ENCODE data around the gene MVB12B. TPM values are rescaled to one million over a fixed set of nuclear protein-coding genes. Genes with fewer than 3 reads are reported as not detected.

Gene MVB12B
- polyA plus RNA-seq, 6 donors from 2014 or later: 1.2 to 2.6 (median 2.5) TPM; not detected in 1

- DNase-seq: no peak
- H3K27ac Mint-ChIP-seq: no peak overlapping the region
Observed at GRCh38 chr9:126391713-126392661, 65.4 kb downstream of the MVB12B start.

GRCh38 chr9:126392662-126393371 is 66.2 kb downstream of the MVB12B start:
- DNase-seq: no peak
- H3K27ac Mint-ChIP-seq: no peak overlapping the region
- H3K4me3 Mint-ChIP-seq: no peak overlapping the region
- peaks cover 5 to 26% (median 23%) of the 10 kb centered on the region in 3 donors for H3K4me1 Mint-ChIP-seq
- H3K9me3 Mint-ChIP-seq: peaks cover 0 to 2% (median 0%) of the 10 kb centered on the region in 7 donors
- no peaks in the 10 kb centered on the region for H3K27me3 Mint-ChIP-seq
- no peak for ATAC-seq (ENCODE audit: low read depth in 2 of 2)
- peaks cover 13 to 15% of the 10 kb centered on the region in 2 donors for H3K36me3 Mint-ChIP-seq

More at GRCh38 chr9:126391713-126392661, 65.4 kb downstream of the MVB12B start:
- no peak for ATAC-seq (ENCODE audit: low read depth in 2 of 2)
- peaks cover 13 to 15% of the 10 kb centered on the region in 2 donors for H3K36me3 Mint-ChIP-seq
- H3K4me1 Mint-ChIP-seq: peaks cover 5 to 22% (median 18%) of the 10 kb centered on the region in 3 donors
- no peak overlapping the region for H3K4me3 Mint-ChIP-seq
- H3K9me3 Mint-ChIP-seq: peaks cover 0 to 2% (median 0%) of the 10 kb centered on the region in 7 donors
- no peaks in the 10 kb centered on the region for H3K27me3 Mint-ChIP-seq

GRCh38 chr9:126393876-126394275 is 67.2 kb downstream of the MVB12B start:
- Mint-ChIP-seq H3K4me1 (peaks cover 9 to 32% (median 28%) of the 10 kb centered on the region in 3 donors), H3K9me3 (peaks cover 0 to 2% (median 0%) of the 10 kb centered on the region in 7 donors), H3K36me3 (peaks cover 13 to 15% of the 10 kb centered on the region in 2 donors), H3K27me3 (no peaks in the 10 kb centered on the region), H3K4me3 (no peak overlapping the region), H3K27ac (no peak overlapping the region)
- ATAC-seq (ENCODE audit: low read depth in 2 of 2) (no peak), DNase-seq (no peak)

GRCh38 chr9:126394802-126395201 is 68.2 kb downstream of the MVB12B start:
- H3K27ac Mint-ChIP-seq: no peak overlapping the region
- H3K27me3 Mint-ChIP-seq: no peaks in the 10 kb centered on the region
- DNase-seq: no peak
- ATAC-seq (ENCODE audit: low read depth in 2 of 2): no peak
- H3K4me3 Mint-ChIP-seq: no peak overlapping the region
- peaks cover 9 to 15% of the 10 kb centered on the region in 2 donors for H3K36me3 Mint-ChIP-seq
- peaks cover 8 to 27% (median 20%) of the 10 kb centered on the region in 3 donors for H3K4me1 Mint-ChIP-seq
- H3K9me3 Mint-ChIP-seq: peaks cover 0 to 2% (median 0%) of the 10 kb centered on the region in 7 donors

- H3K4me1 Mint-ChIP-seq: peaks cover 4 to 19% (median 12%) of the 10 kb centered on the region in 3 donors
- no peak for ATAC-seq (ENCODE audit: low read depth in 2 of 2)
- no peak for DNase-seq
- H3K27ac Mint-ChIP-seq: peak overlapping the region in 2 of 6 donors; percentile 25 to 56
- H3K4me3 Mint-ChIP-seq: no peak overlapping the region
- peaks cover 5 to 15% of the 10 kb centered on the region in 2 donors for H3K36me3 Mint-ChIP-seq
- H3K9me3 Mint-ChIP-seq: no peaks in the 10 kb centered on the region
- no peaks in the 10 kb centered on the region for H3K27me3 Mint-ChIP-seq
Observed at GRCh38 chr9:126395439-126396212, 69.0 kb downstream of the MVB12B start.

GRCh38 chr9:126397056-126397455 is 70.4 kb downstream of the MVB12B start:
- Mint-ChIP-seq H3K4me1 (peaks cover 9 to 19% (median 19%) of the 10 kb centered on the region in 3 donors), H3K9me3 (no peaks in the 10 kb centered on the region), H3K27ac (peak overlapping the region in 2 of 6 donors; percentile 18 to 52), H3K36me3 (peaks cover 5 to 8% of the 10 kb centered on the region in 2 donors), H3K27me3 (no peaks in the 10 kb centered on the region), H3K4me3 (no peak overlapping the region)
- ATAC-seq (ENCODE audit: low read depth in 2 of 2) (peak; percentile 76 to 88), DNase-seq (peak; percentile 31)

- no peaks in the 10 kb centered on the region for H3K9me3 Mint-ChIP-seq
- peak overlapping the region in 1 of 8 donors; percentile 41 for H3K4me3 Mint-ChIP-seq
- peaks cover 15 to 34% (median 28%) of the 10 kb centered on the region in 3 donors for H3K4me1 Mint-ChIP-seq
- DNase-seq (peak; percentile 68), ATAC-seq (ENCODE audit: low read depth in 2 of 2) (peak; percentile 50 to 77)
- H3K27me3 Mint-ChIP-seq: no peaks in the 10 kb centered on the region
- H3K27ac Mint-ChIP-seq: no peak overlapping the region
- H3K36me3 Mint-ChIP-seq: no peaks in the 10 kb centered on the region
Observed at GRCh38 chr9:126398403-126399058, 71.9 kb downstream of the MVB12B start.

GRCh38 chr9:126399251-126399650 is 72.6 kb downstream of the MVB12B start:
- Mint-ChIP-seq H3K4me3 (no peak overlapping the region), H3K36me3 (no peaks in the 10 kb centered on the region), H3K27ac (no peak overlapping the region), H3K27me3 (no peaks in the 10 kb centered on the region), H3K4me1 (peaks cover 15 to 34% (median 29%) of the 10 kb centered on the region in 3 donors), H3K9me3 (no peaks in the 10 kb centered on the region)
- DNase-seq: no peak
- no peak for ATAC-seq (ENCODE audit: low read depth in 2 of 2)

- H3K27ac Mint-ChIP-seq: no peak overlapping the region
- DNase-seq: no peak
- peaks cover 15 to 34% (median 29%) of the 10 kb centered on the region in 3 donors for H3K4me1 Mint-ChIP-seq
- ATAC-seq (ENCODE audit: low read depth in 2 of 2): no peak
- no peaks in the 10 kb centered on the region for H3K9me3 Mint-ChIP-seq
- H3K27me3 Mint-ChIP-seq: no peaks in the 10 kb centered on the region
- no peaks in the 10 kb centered on the region for H3K36me3 Mint-ChIP-seq
- H3K4me3 Mint-ChIP-seq: no peak overlapping the region
Observed at GRCh38 chr9:126399789-126400188, 73.2 kb downstream of the MVB12B start.

- H3K4me1 Mint-ChIP-seq: peaks cover 15 to 34% (median 29%) of the 10 kb centered on the region in 3 donors
- no peaks in the 10 kb centered on the region for H3K9me3 Mint-ChIP-seq
- no peak overlapping the region for H3K27ac Mint-ChIP-seq
- no peaks in the 10 kb centered on the region for H3K27me3 Mint-ChIP-seq
- no peak overlapping the region for H3K4me3 Mint-ChIP-seq
- no peak for ATAC-seq (ENCODE audit: low read depth in 2 of 2)
- no peaks in the 10 kb centered on the region for H3K36me3 Mint-ChIP-seq
- DNase-seq: no peak
Observed at GRCh38 chr9:126400571-126400970, 73.9 kb downstream of the MVB12B start.

GRCh38 chr9:126401107-126401506 is 74.5 kb downstream of the MVB12B start:
- ATAC-seq (ENCODE audit: low read depth in 2 of 2): no peak
- Mint-ChIP-seq H3K9me3 (no peaks in the 10 kb centered on the region), H3K4me3 (no peak overlapping the region), H3K4me1 (peaks cover 15 to 34% (median 29%) of the 10 kb centered on the region in 3 donors), H3K27ac (no peak overlapping the region), H3K36me3 (no peaks in the 10 kb centered on the region), H3K27me3 (no peaks in the 10 kb centered on the region)
- DNase-seq: no peak

GRCh38 chr9:126401581-126401980 is 75.0 kb downstream of the MVB12B start:
- no peak overlapping the region for H3K27ac Mint-ChIP-seq
- no peaks in the 10 kb centered on the region for H3K36me3 Mint-ChIP-seq
- no peak for DNase-seq
- no peaks in the 10 kb centered on the region for H3K27me3 Mint-ChIP-seq
- H3K4me1 Mint-ChIP-seq: peaks cover 15 to 32% (median 29%) of the 10 kb centered on the region in 3 donors
- ATAC-seq (ENCODE audit: low read depth in 2 of 2): no peak
- no peaks in the 10 kb centered on the region for H3K9me3 Mint-ChIP-seq
- no peak overlapping the region for H3K4me3 Mint-ChIP-seq

Data from naive B cell (primary cell).